PC-3 (cell line): Measurements from ENCODE around the gene MGAT5. TPM values are rescaled to one million over a fixed set of nuclear protein-coding genes. Genes with fewer than 3 reads are reported as not detected.

Experiments
- ATAC-seq: fragments of 200-7000 bp; cut with Tn5 transposase; 2 replicates; pipeline ENCODE4 v1.9.1; 2020; ENCODE audit warnings: mild to moderate bottlenecking, moderate library complexity
- BruUV-seq: library from RNA; stranded (reverse); fragments of 400-500 nt; replicated peaks from 2 replicates; lab custom pipeline; 2021; lab: Mats Ljungman, UMichigan
- CTCF ChIA-PET: fragments of 300-600 bp; sonication (Branson Sonifier 250); formaldehyde crosslinking; loops from one replicate; lab custom pipeline; 2022; ENCODE audit warnings: antibody characterized with exemption; lab: Charles Lee
- POLR2A ChIA-PET: fragments of 300-600 bp; sonication (Branson Sonifier 250); formaldehyde crosslinking; loops from one replicate; lab custom pipeline; 2022; ENCODE audit warnings: antibody characterized with exemption; ENCODE audit not compliant: unreplicated experiment; lab: Charles Lee
- DNase-seq: peaks from one replicate; pipeline ENCODE4 v3.0.0-alpha.2; 2015
- H2AFZ ChIP-seq: fragments of 300-600 bp; sonication (generic); 2 replicates; pipeline ENCODE4 v1.6.0; 2016; ENCODE audit warnings: antibody characterized with exemption, low read length
- H3F3A ChIP-seq: fragments of 300-600 bp; sonication (generic); one replicate; pipeline ENCODE4 v1.6.0; 2017; ENCODE audit warnings: antibody characterized with exemption, low read length, control low read depth, mild to moderate bottlenecking; ENCODE audit not compliant: unreplicated experiment
- H3K27ac ChIP-seq: fragments of 300-600 bp; sonication (generic); 2 replicates; pipeline ENCODE4 v1.5.1; 2016; ENCODE audit warnings: mild to moderate bottlenecking, low read length
- H3K27me3 ChIP-seq: fragments of 300-600 bp; sonication (generic); 2 replicates; pipeline ENCODE4 v1.6.1; 2016; ENCODE audit warnings: low read length, mixed read lengths
- H3K36me3 ChIP-seq: fragments of 300-600 bp; sonication (generic); 2 replicates; pipeline ENCODE4 v1.6.1; 2016; ENCODE audit warnings: low read depth, mixed run types, low read length, mixed read lengths
- H3K4me1 ChIP-seq: fragments of 300-600 bp; sonication (generic); 2 replicates; pipeline ENCODE4 v1.5.1; 2016; ENCODE audit warnings: low read length; ENCODE audit not compliant: insufficient read depth
- H3K4me2 ChIP-seq: fragments of 300-600 bp; sonication (generic); 2 replicates; pipeline ENCODE4 v1.6.0; 2016; ENCODE audit warnings: low read length
- H3K4me3 ChIP-seq: fragments of 300-600 bp; sonication (generic); 2 replicates; pipeline ENCODE4 v1.5.1; 2016; ENCODE audit warnings: mild to moderate bottlenecking, low read length, mixed read lengths
- H3K79me2 ChIP-seq: fragments of 300-600 bp; sonication (generic); 2 replicates; pipeline ENCODE4 v1.6.1; 2017; ENCODE audit warnings: low read length, mixed read lengths
- H3K9ac ChIP-seq: fragments of 300-600 bp; sonication (generic); 2 replicates; pipeline ENCODE4 v1.6.0; 2016; ENCODE audit warnings: mild to moderate bottlenecking, low read length
- H3K9me2 ChIP-seq: fragments of 300-600 bp; sonication (generic); replicated peaks from 2 replicates; pipeline ENCODE4 v1.6.1; 2016; ENCODE audit warnings: mixed run types, low read length, mixed read lengths
- H3K9me3 ChIP-seq: fragments of 300-600 bp; sonication (generic); 2 replicates; pipeline ENCODE4 v1.6.1; 2016; ENCODE audit warnings: low read length, mixed read lengths
- H4K20me1 ChIP-seq: fragments of 300-600 bp; sonication (generic); 2 replicates; pipeline ENCODE4 v1.6.1; 2016; ENCODE audit warnings: low read length, mixed read lengths
- CTCF ChIP-seq: fragments of 300-600 bp; sonication (generic); conservative IDR thresholded peaks from 2 replicates; pipeline ENCODE4 v1.5.1; 2017; ENCODE audit warnings: antibody characterized with exemption, low read depth, mild to moderate bottlenecking, low read length
- EZH2 ChIP-seq: fragments of 300-600 bp; sonication (generic); IDR thresholded peaks from one replicate; pipeline ENCODE4 v1.6.1; 2017; ENCODE audit warnings: antibody characterized with exemption, mild to moderate bottlenecking, low read length; ENCODE audit not compliant: unreplicated experiment
- EZH2phosphoT487 ChIP-seq: fragments of 300-600 bp; sonication (generic); IDR thresholded peaks from 2 replicates; pipeline ENCODE4 v1.6.1; 2018; ENCODE audit warnings: mild to moderate bottlenecking, antibody characterized with exemption, low read length, borderline replicate concordance
- intact Hi-C: fragments of 100-400 bp; cut with micrococcal nuclease; formaldehyde crosslinking; loops from 2 replicates; pipeline ENCODE4 v1.9.0; 2023
- total RNA-seq: library from RNA; depleted of rRNA; stranded (reverse); fragments of >200 nt; gene quantifications from 2 replicates; pipeline ENCODE4 v1.2.3, GENCODE V29; 2014

Gene MGAT5
- total RNA-seq, 1 experiment from 2014 or later: 33.8 TPM

- ATAC-seq (no peak), DNase-seq (no peak)
- POLR2A ChIA-PET: no interaction called here
- intact Hi-C loops: no loop called here
- Histone ChIP-seq H3F3A (no peaks in the 10 kb centered on the region), H3K9ac (no peak overlapping the region), H3K9me3 (no peaks in the 10 kb centered on the region), H3K27me3 (no peaks in the 10 kb centered on the region), H4K20me1 (no peaks in the 10 kb centered on the region), H3K4me3 (no peak overlapping the region), H2AFZ (no peak overlapping the region), H3K27ac (no peak overlapping the region), H3K9me2 (no peaks in the 10 kb centered on the region), H3K36me3 (no peaks in the 10 kb centered on the region), H3K79me2 (no peaks in the 10 kb centered on the region), H3K4me1 (peaks cover 3% of the 10 kb centered on the region), H3K4me2 (no peak overlapping the region)
- CTCF ChIA-PET: no interaction called here
- TF ChIP-seq CTCF: no peak
- no peak for TF ChIP-seq EZH2phosphoT487
- no peak for TF ChIP-seq EZH2
- BruUV-seq: no TSS peak
Measured at GRCh38 chr2:134367213-134367612, 113.3 kb downstream of the MGAT5 start.

- H3K9ac ChIP-seq: no peak overlapping the region
- CTCF ChIA-PET: interaction anchor here (1.2 kb wide), 1 partner anchor 83 kb away, joined by 5 read pairs; no protein-coding TSS in a partner anchor
- DNase-seq: no peak
- no peak for TF ChIP-seq EZH2phosphoT487
- TF ChIP-seq EZH2: no peak
- TF ChIP-seq CTCF: no peak
- no peak overlapping the region for H3K4me2 ChIP-seq
- intact Hi-C loops: no loop called here
- no peaks in the 10 kb centered on the region for H3F3A ChIP-seq
- no peak overlapping the region for H3K27ac ChIP-seq
- peaks cover 13% of the 10 kb centered on the region for H3K4me1 ChIP-seq
- no TSS peak for BruUV-seq
- POLR2A ChIA-PET: no interaction called here
- no peak overlapping the region for H3K4me3 ChIP-seq
- no peaks in the 10 kb centered on the region for H3K9me2 ChIP-seq
- no peaks in the 10 kb centered on the region for H3K36me3 ChIP-seq
- no peaks in the 10 kb centered on the region for H3K27me3 ChIP-seq
- no peaks in the 10 kb centered on the region for H3K9me3 ChIP-seq
- no peaks in the 10 kb centered on the region for H4K20me1 ChIP-seq
- no peaks in the 10 kb centered on the region for H3K79me2 ChIP-seq
- no peak overlapping the region for H2AFZ ChIP-seq
- peak; percentile 21 for ATAC-seq
Measured at GRCh38 chr2:134368009-134368817, 114.3 kb downstream of the MGAT5 start.

- Histone ChIP-seq H3K4me3 (no peak overlapping the region), H3K79me2 (no peaks in the 10 kb centered on the region), H3K4me2 (no peak overlapping the region), H3K36me3 (no peaks in the 10 kb centered on the region), H3K27ac (no peak overlapping the region), H3K9me2 (no peaks in the 10 kb centered on the region), H3F3A (no peaks in the 10 kb centered on the region), H2AFZ (no peak overlapping the region), H3K27me3 (no peaks in the 10 kb centered on the region), H3K9ac (no peak overlapping the region), H4K20me1 (no peaks in the 10 kb centered on the region), H3K9me3 (no peaks in the 10 kb centered on the region), H3K4me1 (peaks cover 13% of the 10 kb centered on the region)
- POLR2A ChIA-PET: no interaction called here
- ATAC-seq (no peak), DNase-seq (no peak)
- CTCF ChIA-PET: no interaction called here
- intact Hi-C loops: no loop called here
- BruUV-seq: no TSS peak
- TF ChIP-seq EZH2phosphoT487: no peak
- TF ChIP-seq EZH2: no peak
- no peak for TF ChIP-seq CTCF
Measured at GRCh38 chr2:134369220-134369902, 115.5 kb downstream of the MGAT5 start.
